Retinal pigment epithelial cell (primary cell): ENCODE data around the gene TMEM215.

Experiments
- DNase-seq: peaks from one replicate; pipeline ENCODE4 v3.0.0-alpha.2; 2010; ENCODE audit warnings: low read depth
- H3K4me3 ChIP-seq: 2 replicates; pipeline ENCODE4 v1.5.1; 2011; ENCODE audit warnings: mild to moderate bottlenecking, low read length, control low read depth, moderate library complexity
- TF ChIP-seq, protein P1 (sequence below): conservative IDR thresholded peaks from 2 replicates; pipeline ENCODE4 v1.5.1; 2011; ENCODE audit warnings: low read depth, low read length, control low read depth, inconsistent platforms

Gene TMEM215

DNA sequence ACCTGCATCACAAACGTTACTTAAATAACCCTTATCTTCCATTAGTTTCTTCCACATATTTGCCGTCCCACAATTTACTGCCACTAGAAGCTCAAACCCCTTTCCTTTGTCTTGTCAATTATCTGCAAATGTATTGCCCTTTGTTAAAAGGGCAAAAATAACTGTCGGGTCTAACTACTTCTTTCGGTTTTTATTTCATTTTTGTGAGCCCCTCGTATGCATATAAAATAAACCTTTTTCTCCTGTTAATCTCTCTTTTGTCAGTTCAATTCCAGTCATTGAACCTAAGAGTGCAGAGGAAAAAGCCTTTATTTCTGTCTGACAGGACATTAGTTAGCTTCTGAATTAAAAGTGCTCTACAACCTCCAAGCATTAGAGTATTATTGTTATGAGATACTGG is 45.5 kb downstream of the TMEM215 start:
- no peak for DNase-seq
- H3K4me3 ChIP-seq: no peak overlapping the region
- TF ChIP-seq, protein P1, sequence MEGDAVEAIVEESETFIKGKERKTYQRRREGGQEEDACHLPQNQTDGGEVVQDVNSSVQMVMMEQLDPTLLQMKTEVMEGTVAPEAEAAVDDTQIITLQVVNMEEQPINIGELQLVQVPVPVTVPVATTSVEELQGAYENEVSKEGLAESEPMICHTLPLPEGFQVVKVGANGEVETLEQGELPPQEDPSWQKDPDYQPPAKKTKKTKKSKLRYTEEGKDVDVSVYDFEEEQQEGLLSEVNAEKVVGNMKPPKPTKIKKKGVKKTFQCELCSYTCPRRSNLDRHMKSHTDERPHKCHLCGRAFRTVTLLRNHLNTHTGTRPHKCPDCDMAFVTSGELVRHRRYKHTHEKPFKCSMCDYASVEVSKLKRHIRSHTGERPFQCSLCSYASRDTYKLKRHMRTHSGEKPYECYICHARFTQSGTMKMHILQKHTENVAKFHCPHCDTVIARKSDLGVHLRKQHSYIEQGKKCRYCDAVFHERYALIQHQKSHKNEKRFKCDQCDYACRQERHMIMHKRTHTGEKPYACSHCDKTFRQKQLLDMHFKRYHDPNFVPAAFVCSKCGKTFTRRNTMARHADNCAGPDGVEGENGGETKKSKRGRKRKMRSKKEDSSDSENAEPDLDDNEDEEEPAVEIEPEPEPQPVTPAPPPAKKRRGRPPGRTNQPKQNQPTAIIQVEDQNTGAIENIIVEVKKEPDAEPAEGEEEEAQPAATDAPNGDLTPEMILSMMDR: no peak

DNA sequence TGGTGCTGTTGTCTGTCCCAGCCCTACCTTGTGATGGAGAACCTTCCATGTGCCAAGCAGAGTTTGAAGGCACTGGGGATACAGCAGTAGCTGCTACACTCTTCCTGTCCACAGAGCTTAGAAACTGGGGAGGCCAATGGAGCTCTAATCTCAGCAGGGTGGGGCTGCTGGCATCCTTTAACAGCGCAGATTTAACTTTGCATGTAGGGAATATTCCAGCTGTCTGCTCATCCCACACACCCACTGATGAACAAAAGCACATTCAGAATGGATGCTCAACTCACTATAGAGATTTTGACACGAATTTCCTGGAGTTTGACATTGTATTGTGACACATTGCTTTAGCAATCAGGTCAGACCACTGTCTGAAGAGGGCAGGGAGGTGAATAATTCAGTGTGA is 49.0 kb downstream of the TMEM215 start:
- no peak overlapping the region for H3K4me3 ChIP-seq
- no peak for DNase-seq
- TF ChIP-seq, protein P1: no peak
